ENCODE results near the gene RRAD.

RRAD gene

DNA sequence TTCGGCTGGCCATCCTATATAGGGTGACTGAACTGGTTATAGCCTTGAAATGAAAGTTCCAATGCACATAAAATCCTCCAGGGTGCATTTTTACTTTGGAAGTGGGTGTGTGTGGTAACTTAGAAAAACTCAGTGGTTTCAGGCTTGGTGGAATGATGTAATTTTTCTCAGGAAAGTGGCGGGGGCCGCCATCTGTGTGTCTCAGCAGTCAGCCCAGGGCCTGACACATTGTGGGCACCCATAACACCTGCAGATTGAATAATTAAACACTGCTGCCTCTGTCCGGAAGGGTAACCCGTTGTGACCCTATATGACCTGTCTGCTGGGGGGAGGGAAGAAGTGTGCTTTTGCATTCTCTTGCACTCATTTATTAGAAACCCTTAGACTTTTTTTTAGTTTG lies 47.3 kb downstream of the RRAD start:
- H3K36me3 ChIP-seq (ENCODE audit: control insufficient read depth in 2 of 2, insufficient read depth in 2 of 2, low read length in 2 of 2): no peaks in the 10 kb centered on the region
- no peaks in the 10 kb centered on the region for H3K27me3 ChIP-seq (ENCODE audit: control insufficient read depth in 1 of 2, insufficient read depth in 2 of 2, low read length in 2 of 2)
- H3K27ac ChIP-seq (ENCODE audit: low read length): no peak overlapping the region
- no peak overlapping the region for H3K9ac ChIP-seq (ENCODE audit: low read length in 2 of 2)
- H3K4me1 ChIP-seq (ENCODE audit: control insufficient read depth, insufficient read depth, low read length): peaks cover 16% of the 10 kb centered on the region
- H3K4me3 ChIP-seq (ENCODE audit: low read length in 2 of 2): no peak overlapping the region
- H3K9me3 ChIP-seq (ENCODE audit: control insufficient read depth in 2 of 2, low read length in 2 of 2): no peaks in the 10 kb centered on the region

DNA sequence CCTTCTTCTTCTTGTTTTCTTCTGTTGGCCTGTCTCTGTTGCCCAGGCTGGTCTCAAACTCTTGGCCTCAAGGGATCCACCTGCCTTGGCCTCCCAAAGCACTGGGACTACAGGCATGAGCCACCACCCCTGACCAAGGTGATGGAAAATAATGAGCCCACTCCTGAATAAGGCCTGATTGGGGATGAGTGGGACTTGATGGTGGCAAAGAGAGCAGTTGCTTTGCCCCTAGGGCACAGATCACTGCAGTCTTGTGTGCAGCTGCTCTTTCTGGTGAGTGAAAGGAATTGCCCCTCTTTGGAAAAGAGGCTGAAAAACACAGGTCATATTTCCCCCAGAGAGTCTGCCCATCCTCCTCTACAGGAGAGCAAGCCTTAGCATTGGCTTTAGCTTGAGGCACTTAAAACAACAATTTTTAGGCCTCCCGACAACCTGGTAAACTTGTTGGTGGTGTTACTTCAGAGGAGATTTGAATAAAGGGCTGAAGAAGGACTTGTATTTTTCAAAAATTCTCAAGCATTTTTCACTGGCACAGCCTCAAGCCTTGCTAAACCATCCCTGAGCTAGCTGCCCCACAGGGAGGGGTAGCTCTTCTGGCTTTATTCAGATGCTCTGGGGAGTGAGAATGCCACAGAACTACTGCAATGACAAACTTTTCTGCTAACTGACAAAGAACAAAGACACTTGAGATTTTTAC lies 51.1 kb downstream of the RRAD start:
- Histone ChIP-seq H3K9ac (ENCODE audit: low read length in 2 of 2) (no peak overlapping the region), H3K36me3 (ENCODE audit: control insufficient read depth in 2 of 2, insufficient read depth in 2 of 2, low read length in 2 of 2) (no peaks in the 10 kb centered on the region)

GRCh38 chr16:66873685-66874055 lies 51.7 kb downstream of the RRAD start:
- peaks cover 0 to 2% of the 10 kb centered on the region in 2 donors for H3K27me3 ChIP-seq (ENCODE audit: control insufficient read depth in 1 of 2, insufficient read depth in 2 of 2, low read length in 2 of 2)
- H3K9ac ChIP-seq (ENCODE audit: low read length in 2 of 2): no peak overlapping the region
- no peaks in the 10 kb centered on the region for H3K9me3 ChIP-seq (ENCODE audit: control insufficient read depth in 2 of 2, low read length in 2 of 2)
- H3K27ac ChIP-seq (ENCODE audit: low read length): no peak overlapping the region
- no peaks in the 10 kb centered on the region for H3K36me3 ChIP-seq (ENCODE audit: control insufficient read depth in 2 of 2, insufficient read depth in 2 of 2, low read length in 2 of 2)
- no peak overlapping the region for H3K4me3 ChIP-seq (ENCODE audit: low read length in 2 of 2)
- peaks cover 6% of the 10 kb centered on the region for H3K4me1 ChIP-seq (ENCODE audit: control insufficient read depth, insufficient read depth, low read length)

More for the DNA sequence above, 51.1 kb downstream of the RRAD start:
- no peaks in the 10 kb centered on the region for H3K9me3 ChIP-seq (ENCODE audit: control insufficient read depth in 2 of 2, low read length in 2 of 2)
- H3K27ac ChIP-seq (ENCODE audit: low read length): no peak overlapping the region
- peaks cover 0 to 2% of the 10 kb centered on the region in 2 donors for H3K27me3 ChIP-seq (ENCODE audit: control insufficient read depth in 1 of 2, insufficient read depth in 2 of 2, low read length in 2 of 2)
- H3K4me1 ChIP-seq (ENCODE audit: control insufficient read depth, insufficient read depth, low read length): peaks cover 6% of the 10 kb centered on the region
- H3K4me3 ChIP-seq (ENCODE audit: low read length in 2 of 2): no peak overlapping the region

DNA sequence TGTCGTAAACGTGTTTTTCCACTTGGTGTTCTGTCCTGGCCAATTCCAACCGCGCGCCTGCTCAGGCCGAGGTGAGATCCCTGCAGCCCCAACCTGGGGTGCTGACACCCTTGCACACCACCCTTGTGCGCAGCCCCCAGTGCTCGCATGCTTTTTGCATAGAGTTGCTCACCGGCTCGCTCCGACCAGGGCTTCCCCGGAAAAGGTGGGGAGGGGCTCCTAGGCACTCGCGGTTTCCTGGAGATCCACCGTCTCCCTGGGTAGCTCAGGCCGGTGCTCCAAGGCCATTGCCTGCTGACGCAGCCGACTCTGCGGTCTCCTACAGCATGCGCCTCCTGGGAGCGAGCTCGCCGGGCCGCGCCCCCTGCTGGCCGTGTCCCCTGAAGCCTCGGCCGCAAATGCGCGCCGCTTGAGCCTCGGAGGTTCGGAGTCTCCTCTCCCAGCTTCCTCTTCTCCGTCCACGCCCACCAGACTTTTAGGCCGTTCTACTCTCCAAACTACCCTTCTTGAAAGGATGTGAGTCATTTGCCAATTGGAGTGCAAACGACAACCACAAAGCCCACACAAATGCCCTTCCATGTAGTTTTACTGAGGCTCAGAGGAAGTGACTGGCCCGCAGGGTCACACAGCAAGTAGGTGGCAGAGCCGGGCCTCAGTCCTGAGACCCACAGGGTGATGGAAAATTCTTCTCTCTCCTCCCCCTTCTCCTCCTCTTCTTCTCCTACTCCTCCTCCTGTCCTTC lies 52.2 kb downstream of the RRAD start:
- Histone ChIP-seq H3K4me1 (ENCODE audit: control insufficient read depth, insufficient read depth, low read length) (peaks cover 6% of the 10 kb centered on the region), H3K27me3 (ENCODE audit: control insufficient read depth in 1 of 2, insufficient read depth in 2 of 2, low read length in 2 of 2) (peaks cover 0 to 2% of the 10 kb centered on the region in 2 donors), H3K9ac (ENCODE audit: low read length in 2 of 2) (peak overlapping the region; percentile 36 to 64), H3K36me3 (ENCODE audit: control insufficient read depth in 2 of 2, insufficient read depth in 2 of 2, low read length in 2 of 2) (no peaks in the 10 kb centered on the region), H3K4me3 (ENCODE audit: low read length in 2 of 2) (peak overlapping the region; percentile 45 to 72), H3K9me3 (ENCODE audit: control insufficient read depth in 2 of 2, low read length in 2 of 2) (no peaks in the 10 kb centered on the region), H3K27ac (ENCODE audit: low read length) (no peak overlapping the region)

- peaks cover 6% of the 10 kb centered on the region for H3K4me1 ChIP-seq (ENCODE audit: control insufficient read depth, insufficient read depth, low read length)
- no peak overlapping the region for H3K27ac ChIP-seq (ENCODE audit: low read length)
- peaks cover 0 to 2% of the 10 kb centered on the region in 2 donors for H3K27me3 ChIP-seq (ENCODE audit: control insufficient read depth in 1 of 2, insufficient read depth in 2 of 2, low read length in 2 of 2)
- H3K9ac ChIP-seq (ENCODE audit: low read length in 2 of 2): peak overlapping the region; percentile 29 to 36
- no peaks in the 10 kb centered on the region for H3K9me3 ChIP-seq (ENCODE audit: control insufficient read depth in 2 of 2, low read length in 2 of 2)
- H3K36me3 ChIP-seq (ENCODE audit: control insufficient read depth in 2 of 2, insufficient read depth in 2 of 2, low read length in 2 of 2): no peaks in the 10 kb centered on the region
- peak overlapping the region; percentile 45 to 72 for H3K4me3 ChIP-seq (ENCODE audit: low read length in 2 of 2)
Measured at GRCh38 chr16:66872559-66872942, 52.8 kb downstream of the RRAD start.

- Histone ChIP-seq H3K4me1 (ENCODE audit: control insufficient read depth, insufficient read depth, low read length) (peaks cover 6% of the 10 kb centered on the region), H3K9ac (ENCODE audit: low read length in 2 of 2) (no peak overlapping the region), H3K27me3 (ENCODE audit: control insufficient read depth in 1 of 2, insufficient read depth in 2 of 2, low read length in 2 of 2) (peaks cover 0 to 2% of the 10 kb centered on the region in 2 donors), H3K27ac (ENCODE audit: low read length) (no peak overlapping the region), H3K9me3 (ENCODE audit: control insufficient read depth in 2 of 2, low read length in 2 of 2) (no peaks in the 10 kb centered on the region), H3K4me3 (ENCODE audit: low read length in 2 of 2) (no peak overlapping the region), H3K36me3 (ENCODE audit: control insufficient read depth in 2 of 2, insufficient read depth in 2 of 2, low read length in 2 of 2) (no peaks in the 10 kb centered on the region)
Measured at GRCh38 chr16:66871840-66872239, 53.5 kb downstream of the RRAD start.
